PC-3 (cell line): Measurements from ENCODE around the gene R3HDM2.

Experiments used
- CTCF ChIP-seq: fragments of 300-600 bp; sonication (generic); conservative IDR thresholded peaks from 2 replicates; pipeline ENCODE4 v1.5.1; 2017; ENCODE audit warnings: antibody characterized with exemption, low read depth, mild to moderate bottlenecking, low read length
- EZH2 ChIP-seq: fragments of 300-600 bp; sonication (generic); IDR thresholded peaks from one replicate; pipeline ENCODE4 v1.6.1; 2017; ENCODE audit warnings: antibody characterized with exemption, mild to moderate bottlenecking, low read length; ENCODE audit not compliant: unreplicated experiment

DNA sequence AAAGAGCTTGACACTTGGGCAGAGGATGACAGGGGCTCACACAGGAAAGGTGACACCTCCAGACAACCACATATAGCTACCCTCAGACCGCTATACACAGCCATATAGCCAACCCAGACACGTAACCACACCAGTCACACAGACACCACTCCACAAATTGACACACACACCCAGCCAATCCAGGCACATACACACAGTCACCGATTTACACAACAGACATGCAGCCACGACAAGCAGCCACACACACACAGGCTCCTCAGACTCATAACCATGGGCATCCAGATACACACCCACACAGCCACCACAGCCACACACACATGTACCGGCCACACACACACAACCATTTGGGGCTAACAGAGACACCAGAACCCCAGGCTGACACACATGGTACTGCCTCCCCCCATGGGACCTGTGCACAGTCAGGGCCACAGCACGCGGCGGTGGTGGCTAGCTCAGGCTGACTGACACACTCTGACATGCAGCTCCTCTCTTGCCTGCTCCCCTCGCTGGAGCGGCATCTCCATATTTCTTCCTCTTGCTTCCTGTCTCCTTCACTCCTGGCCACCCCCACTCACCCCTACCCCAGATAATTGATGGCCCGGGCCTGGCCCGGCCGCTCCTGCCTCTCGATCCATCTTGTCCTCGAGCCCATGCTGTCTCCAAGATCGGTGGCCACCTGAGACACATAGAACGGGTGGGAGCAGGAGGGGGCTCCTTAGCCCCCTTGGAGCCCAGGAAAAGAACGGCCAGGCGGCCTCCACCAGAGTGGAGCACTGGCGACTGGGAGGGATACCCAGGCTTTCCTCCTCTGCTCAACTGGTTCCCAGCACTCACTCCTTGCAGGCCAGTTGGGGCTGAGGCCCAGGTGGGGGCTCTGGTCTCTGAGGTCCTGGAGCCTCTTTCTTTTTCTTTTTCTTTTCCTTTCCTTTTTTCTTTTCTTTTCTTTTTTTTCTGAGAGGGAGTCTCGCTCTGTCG is 207.4 kb downstream of the R3HDM2 start:
- no peak for TF ChIP-seq CTCF
- no peak for TF ChIP-seq EZH2
